RPMI7951 (cell line): ENCODE measurements around the gene PDCL2. TPM values are rescaled to one million over a fixed set of nuclear protein-coding genes. Genes with fewer than 3 reads are reported as not detected.
"Not testable (repeated sequence)": the region's sequence is repeated elsewhere in the genome, so short reads cannot be mapped to it uniquely, and the experiment has no call there.

Experiments
- DNase-seq: peaks from one replicate; pipeline ENCODE4 v3.0.0-alpha.2; 2012; ENCODE audit warnings: low read depth
- total RNA-seq: library from RNA; depleted of rRNA; stranded (reverse); fragments of >200 nt; shearing (Covaris generic); gene quantifications from 2 replicates; pipeline ENCODE4 v1.2.3, GENCODE V29; 2014

The PDCL2 gene
- total RNA-seq, 1 experiment from 2014 or later: not detected

DNA sequence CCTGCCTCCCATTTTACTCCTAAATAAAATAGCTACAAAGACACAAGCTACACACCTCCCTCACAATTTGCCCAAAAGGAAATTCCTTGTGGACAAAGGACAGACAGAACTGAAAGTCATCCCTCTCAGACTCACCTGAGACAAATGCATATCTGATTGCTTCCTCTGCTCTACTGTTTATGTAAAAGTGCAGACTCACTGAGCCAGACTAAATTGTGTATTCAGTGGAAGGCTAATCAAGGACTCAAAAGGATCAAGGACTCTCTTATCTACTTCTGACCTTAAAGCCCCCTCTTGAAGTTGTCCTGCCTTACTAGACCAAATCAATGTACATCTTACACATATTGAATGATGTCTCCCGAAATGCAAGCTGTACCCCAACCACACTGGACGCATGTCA lies 3.9 kb downstream of the PDCL2 start:
- no peak for DNase-seq

GRCh38 chr4:55582773-55583172 lies 9.3 kb downstream of the PDCL2 start:
- not testable (repeated sequence) for DNase-seq

- no peak for DNase-seq
These were observed 13.6 kb downstream of the PDCL2 start for GRCh38 chr4:55578341-55579010.

GRCh38 chr4:55575513-55575912 lies 16.5 kb downstream of the PDCL2 start:
- no peak for DNase-seq

- DNase-seq: no peak
These were observed 17.8 kb downstream of the PDCL2 start for GRCh38 chr4:55574252-55574651.

- DNase-seq: no peak
These were observed 20.2 kb downstream of the PDCL2 start for GRCh38 chr4:55571806-55572205.

- DNase-seq: no peak
These were observed 23.0 kb downstream of the PDCL2 start for GRCh38 chr4:55568905-55569504.

GRCh38 chr4:55561889-55562288 lies 30.2 kb downstream of the PDCL2 start:
- DNase-seq: no peak

GRCh38 chr4:55560096-55560495 lies 31.9 kb downstream of the PDCL2 start:
- DNase-seq: no peak

DNA sequence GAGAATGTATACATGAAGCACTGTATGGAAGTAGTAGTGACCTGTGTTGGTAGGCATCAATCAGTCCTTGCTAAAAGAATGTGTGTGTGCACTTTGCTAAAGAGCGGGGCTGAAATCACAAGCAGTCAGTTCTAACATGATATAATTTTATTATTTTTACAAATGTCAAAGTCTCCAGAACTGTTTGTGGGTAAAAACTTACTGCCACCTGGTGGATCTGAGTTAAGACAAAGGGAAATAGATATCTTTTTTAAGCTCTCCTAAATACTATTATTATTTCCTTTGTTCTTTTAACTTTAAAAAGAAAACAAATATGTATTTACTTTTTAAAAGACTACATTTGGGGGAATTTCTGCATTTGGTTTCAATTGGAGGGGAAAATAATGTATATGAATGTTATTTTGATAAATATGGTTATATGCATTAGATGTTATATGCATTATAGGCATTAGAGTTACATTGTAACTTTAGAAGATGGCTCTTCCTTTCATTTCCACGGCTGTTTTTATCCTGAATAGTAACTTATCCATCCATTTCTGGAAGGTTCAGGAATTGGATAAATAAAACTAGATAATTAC lies 37.5 kb downstream of the PDCL2 start:
- DNase-seq: peak; percentile 49

GRCh38 chr4:55553441-55554201 lies 38.4 kb downstream of the PDCL2 start:
- DNase-seq: peak; percentile 93

DNA sequence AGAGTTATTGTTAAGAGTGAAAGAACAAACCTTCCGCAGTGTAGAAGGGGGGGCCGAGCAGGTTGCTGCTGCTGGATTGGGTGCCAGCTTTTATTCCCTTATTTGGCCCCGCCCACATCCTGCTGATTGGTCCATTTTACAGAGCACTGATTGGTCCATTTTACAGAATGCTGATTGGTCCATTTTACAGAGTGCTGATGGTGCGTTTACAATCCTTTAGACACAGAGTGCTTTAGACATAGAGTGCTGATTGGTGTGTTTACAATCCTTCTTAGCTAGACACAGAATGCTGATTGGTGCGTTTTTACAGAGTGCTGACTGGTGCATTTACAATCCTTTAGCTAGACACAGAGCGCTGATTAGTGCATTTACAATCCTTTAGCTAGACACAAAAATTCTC lies 40.1 kb downstream of the PDCL2 start:
- DNase-seq: not testable (repeated sequence)

- DNase-seq: peak; percentile 59
These were observed 42.2 kb downstream of the PDCL2 start for GRCh38 chr4:55549888-55550287.

DNA sequence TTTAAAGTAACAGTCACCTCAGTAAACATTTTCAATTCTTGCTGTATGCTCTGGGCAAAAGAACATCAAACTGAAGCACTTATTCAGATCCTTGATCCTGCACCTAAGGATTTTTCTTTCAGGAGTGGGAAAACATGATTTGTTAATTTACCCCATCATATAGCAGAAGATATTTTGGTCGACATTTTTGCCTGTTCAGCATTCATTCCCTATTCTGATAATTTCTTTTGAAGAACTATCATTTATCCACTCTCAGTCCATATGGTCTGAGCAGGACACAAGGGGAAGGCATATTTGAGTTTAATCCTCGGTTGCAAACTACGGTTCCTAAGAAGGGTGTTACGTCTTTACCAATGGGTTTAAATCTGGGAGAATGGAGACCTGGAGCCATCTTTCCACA lies 44.1 kb downstream of the PDCL2 start:
- DNase-seq: no peak

GRCh38 chr4:55547466-55547770 lies 44.6 kb downstream of the PDCL2 start:
- DNase-seq: no peak

DNA sequence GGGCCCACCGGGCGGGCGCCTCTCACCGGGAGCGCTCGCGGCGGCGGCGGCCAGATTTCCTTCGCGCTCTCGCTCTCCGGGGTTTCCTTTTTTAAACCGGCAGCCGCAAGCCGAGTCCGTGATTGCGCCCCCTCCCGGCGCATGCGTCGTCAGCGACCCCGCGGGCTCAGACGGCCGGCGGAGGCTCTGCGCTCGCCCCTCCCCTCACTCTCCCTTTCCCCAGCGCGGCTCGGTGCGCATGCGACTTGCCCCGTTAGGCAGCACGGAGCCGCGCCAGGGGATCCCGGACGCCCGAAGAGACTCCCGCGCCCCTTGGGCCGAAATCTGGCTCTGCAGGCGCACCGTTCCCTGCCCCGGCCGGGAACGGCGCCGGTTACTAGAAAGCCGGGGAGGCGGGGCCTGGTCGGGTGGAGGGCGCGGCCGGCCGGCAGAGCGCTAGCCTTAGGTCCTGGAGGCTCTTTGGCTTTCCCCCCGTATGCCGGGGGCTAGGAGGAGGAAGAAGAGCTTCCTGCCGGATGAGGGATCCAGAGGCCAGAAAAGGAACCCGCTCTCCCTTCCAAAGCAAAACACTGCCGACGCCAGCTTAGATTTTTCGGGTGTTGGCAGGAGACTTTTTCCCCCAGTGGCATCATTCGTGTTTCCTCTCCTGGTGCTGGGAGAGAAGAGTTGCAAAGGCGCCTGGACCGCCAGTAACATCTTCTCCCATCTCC lies 45.1 kb downstream of the PDCL2 start, which contains the start of gene CLOCK:
TSS of gene CLOCK (minus strand) at position 154 of the 710 bp plus-strand sequence. CDS start 64,124 bp downstream, outside the sequence.
- peak; percentile 80 for DNase-seq

DNA sequence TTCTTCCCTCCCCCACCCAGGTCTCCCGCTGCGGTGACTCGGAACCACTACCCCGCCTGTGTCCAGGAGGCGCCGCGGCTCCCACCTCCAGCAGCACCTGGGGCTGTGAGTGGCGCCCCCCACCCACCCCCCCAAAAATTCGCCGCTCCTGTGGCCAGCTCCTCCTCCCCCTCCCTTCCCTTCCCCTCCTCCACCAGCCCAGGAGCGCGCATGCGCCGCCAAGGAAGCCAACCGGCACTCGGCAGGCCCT lies 45.6 kb downstream of the PDCL2 start:
- DNase-seq: no peak

- peak; percentile 64 for DNase-seq
These were observed 46.2 kb downstream of the PDCL2 start for GRCh38 chr4:55545641-55546505.

GRCh38 chr4:55545151-55545550 lies 46.9 kb downstream of the PDCL2 start:
- no peak for DNase-seq

DNA sequence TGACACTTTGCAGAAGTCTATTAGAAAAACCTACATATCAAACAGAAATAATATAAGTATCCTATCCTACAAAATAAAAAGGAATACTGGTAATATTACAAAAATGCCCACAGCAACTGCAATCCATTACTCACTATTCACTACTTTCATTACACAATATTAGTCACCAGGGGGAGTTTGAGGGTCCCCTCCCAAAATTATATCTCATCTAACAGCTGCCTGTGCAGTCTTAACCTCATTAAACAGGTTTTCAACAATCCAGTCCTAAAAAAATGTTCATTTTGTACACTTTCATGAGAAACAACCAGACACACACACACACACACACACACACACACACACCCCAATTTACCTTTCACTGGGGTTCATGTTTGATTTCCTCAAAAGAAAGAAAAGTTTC lies 48.2 kb downstream of the PDCL2 start:
- DNase-seq: no peak

- DNase-seq: no peak
These were observed 51.8 kb downstream of the PDCL2 start for GRCh38 chr4:55540271-55540670.
